Neutrophil (primary cell): ENCODE data around the gene PTPRN2.

ENCODE experiments used
- H3K27ac ChIP-seq: fragments of 200-600 bp; sonication (generic); 2 replicates; pipeline ENCODE4 v1.5.1; 2016; ENCODE audit warnings: mild to moderate bottlenecking, moderate library complexity
- H3K27me3 ChIP-seq: fragments of 200-600 bp; sonication (generic); 2 replicates; pipeline ENCODE4 v1.6.0; 2016; ENCODE audit warnings: mild to moderate bottlenecking
- H3K36me3 ChIP-seq: fragments of 200-600 bp; sonication (generic); 2 replicates; pipeline ENCODE4 v1.5.1; 2017
- H3K4me1 ChIP-seq, 2 experiments: fragments of 200-600 bp in 1 of 2; sonication (generic) in 1 of 2; 1 replicate in 1 of 2; 2 replicates in 1 of 2; pipeline versions ENCODE4 v1.5.1 to v1.6.1; 2013 to 2016; ENCODE audit warnings: low read depth in 1 of 2, low read length in 1 of 2, mild to moderate bottlenecking in 1 of 2, moderate library complexity in 1 of 2; ENCODE audit not compliant: control insufficient read depth in 1 of 2, insufficient read depth in 1 of 2
- H3K4me3 ChIP-seq, 2 experiments: fragments of 200-600 bp in 1 of 2; sonication (generic) in 1 of 2; 1 replicate in 1 of 2; 2 replicates in 1 of 2; pipeline ENCODE4 v1.5.1; 2013 to 2016; ENCODE audit warnings: low read depth in 1 of 2, low read length in 1 of 2, mild to moderate bottlenecking in 1 of 2, moderate library complexity in 1 of 2
- H3K9me3 ChIP-seq: fragments of 200-600 bp; sonication (generic); 2 replicates; pipeline ENCODE4 v1.5.1; 2016
- TF ChIP-seq, protein P1 (sequence below): fragments of 200-600 bp; sonication (generic); IDR thresholded peaks from 2 replicates; pipeline ENCODE4 v1.5.1; 2016; ENCODE audit warnings: antibody characterized with exemption

The PTPRN2 gene

DNA sequence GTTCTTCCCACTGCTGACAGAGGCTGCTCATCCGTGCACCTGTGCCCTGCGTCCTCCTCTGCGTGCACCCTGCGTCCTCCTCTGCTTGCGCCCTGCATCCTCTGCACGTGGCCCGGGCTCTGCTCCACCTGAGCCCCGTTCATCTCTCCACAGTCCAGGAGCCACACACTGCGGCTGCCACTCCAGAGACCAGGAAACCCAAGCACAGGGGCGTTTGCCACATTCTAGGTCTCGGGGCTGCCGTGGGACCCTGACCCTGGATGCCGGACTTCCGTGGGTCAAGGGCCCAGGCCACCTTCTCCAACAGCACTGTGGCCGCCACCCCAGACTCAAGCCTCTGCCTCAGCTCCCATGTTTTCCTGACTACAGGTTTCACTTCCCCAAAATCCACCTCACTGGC is 460.4 kb downstream of the PTPRN2 start:
- no peak overlapping the region for H3K4me3 ChIP-seq
- H3K9me3 ChIP-seq, result peaks cover 7% of the 10 kb centered on the region
- H3K36me3 ChIP-seq, result no peaks in the 10 kb centered on the region
- no peaks in the 10 kb centered on the region for H3K4me1 ChIP-seq
- H3K27me3 ChIP-seq, result no peaks in the 10 kb centered on the region
- H3K27ac ChIP-seq, result no peak overlapping the region
- TF ChIP-seq, protein P1, sequence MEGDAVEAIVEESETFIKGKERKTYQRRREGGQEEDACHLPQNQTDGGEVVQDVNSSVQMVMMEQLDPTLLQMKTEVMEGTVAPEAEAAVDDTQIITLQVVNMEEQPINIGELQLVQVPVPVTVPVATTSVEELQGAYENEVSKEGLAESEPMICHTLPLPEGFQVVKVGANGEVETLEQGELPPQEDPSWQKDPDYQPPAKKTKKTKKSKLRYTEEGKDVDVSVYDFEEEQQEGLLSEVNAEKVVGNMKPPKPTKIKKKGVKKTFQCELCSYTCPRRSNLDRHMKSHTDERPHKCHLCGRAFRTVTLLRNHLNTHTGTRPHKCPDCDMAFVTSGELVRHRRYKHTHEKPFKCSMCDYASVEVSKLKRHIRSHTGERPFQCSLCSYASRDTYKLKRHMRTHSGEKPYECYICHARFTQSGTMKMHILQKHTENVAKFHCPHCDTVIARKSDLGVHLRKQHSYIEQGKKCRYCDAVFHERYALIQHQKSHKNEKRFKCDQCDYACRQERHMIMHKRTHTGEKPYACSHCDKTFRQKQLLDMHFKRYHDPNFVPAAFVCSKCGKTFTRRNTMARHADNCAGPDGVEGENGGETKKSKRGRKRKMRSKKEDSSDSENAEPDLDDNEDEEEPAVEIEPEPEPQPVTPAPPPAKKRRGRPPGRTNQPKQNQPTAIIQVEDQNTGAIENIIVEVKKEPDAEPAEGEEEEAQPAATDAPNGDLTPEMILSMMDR, result no peak

DNA sequence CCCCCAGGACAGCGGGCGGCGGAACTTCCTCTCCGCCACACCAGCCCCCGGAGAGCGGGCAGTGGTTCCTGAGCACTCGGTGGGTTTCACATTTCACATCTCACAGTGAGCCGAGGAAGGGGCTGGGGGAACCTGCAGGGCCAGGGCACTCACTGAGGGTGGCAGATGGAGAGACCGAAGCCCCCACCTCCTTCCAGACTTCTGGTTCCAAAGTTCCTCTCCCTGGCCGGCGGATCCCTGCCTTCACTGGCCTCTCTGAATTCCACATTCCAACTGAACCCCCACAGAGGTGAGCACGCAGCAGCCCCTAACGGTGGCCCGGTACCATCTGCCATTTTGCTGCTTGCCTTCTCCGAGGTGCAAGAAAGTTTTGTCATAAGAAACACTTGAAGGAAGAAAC is 461.0 kb downstream of the PTPRN2 start:
- Histone ChIP-seq H3K36me3 (no peaks in the 10 kb centered on the region), H3K4me1 (no peaks in the 10 kb centered on the region), H3K4me3 (no peak overlapping the region), H3K27me3 (no peaks in the 10 kb centered on the region), H3K9me3 (peaks cover 7% of the 10 kb centered on the region), H3K27ac (no peak overlapping the region)
- TF ChIP-seq, protein P1, result no peak

DNA sequence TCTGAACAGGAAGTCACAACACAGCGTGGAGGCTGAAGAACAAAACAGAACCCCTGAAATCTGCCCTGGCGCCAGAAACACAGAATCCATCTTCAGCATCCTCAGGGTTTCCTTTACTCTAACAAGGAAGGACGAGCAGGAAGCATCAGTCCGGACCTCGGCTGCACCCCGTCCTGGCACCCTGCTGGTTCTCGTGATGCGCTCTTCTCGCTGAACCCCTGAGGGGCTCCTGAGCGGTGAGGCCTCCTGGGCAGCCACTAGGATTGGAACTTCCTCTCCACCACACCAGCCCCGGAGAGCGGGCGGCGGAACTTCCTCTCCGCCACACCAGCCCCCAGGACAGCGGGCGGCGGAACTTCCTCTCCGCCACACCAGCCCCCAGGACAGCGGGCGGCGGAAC is 461.9 kb downstream of the PTPRN2 start:
- Histone ChIP-seq H3K4me3 (no peak overlapping the region), H3K9me3 (peaks cover 7% of the 10 kb centered on the region), H3K4me1 (no peaks in the 10 kb centered on the region), H3K36me3 (no peaks in the 10 kb centered on the region), H3K27me3 (no peaks in the 10 kb centered on the region), H3K27ac (no peak overlapping the region)
- TF ChIP-seq, protein P1, result no peak

DNA sequence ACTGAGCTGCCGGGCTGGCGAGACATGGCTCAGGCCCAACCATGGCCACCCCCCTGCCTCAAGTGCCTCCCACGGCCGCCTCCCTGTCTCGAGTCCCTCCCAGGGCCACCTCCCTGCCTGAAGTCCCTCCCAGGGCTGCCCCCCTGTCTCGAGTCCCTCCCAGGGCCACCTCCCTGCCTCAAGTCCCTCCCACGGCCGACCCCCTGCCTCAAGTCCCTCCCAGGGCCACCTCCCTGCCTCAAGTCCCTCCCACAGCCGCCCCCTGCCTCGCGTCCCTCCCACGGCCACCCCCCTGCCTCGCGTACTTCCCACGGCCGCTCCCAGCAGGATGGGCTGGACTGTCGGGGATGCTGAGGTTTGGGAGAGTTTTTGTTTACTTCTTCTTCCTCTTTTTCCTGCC is 462.5 kb downstream of the PTPRN2 start:
- Histone ChIP-seq H3K4me3 (no peak overlapping the region), H3K9me3 (peaks cover 7% of the 10 kb centered on the region), H3K27ac (no peak overlapping the region), H3K4me1 (no peaks in the 10 kb centered on the region), H3K27me3 (no peaks in the 10 kb centered on the region), H3K36me3 (no peaks in the 10 kb centered on the region)
- TF ChIP-seq, protein P1, result no peak

DNA sequence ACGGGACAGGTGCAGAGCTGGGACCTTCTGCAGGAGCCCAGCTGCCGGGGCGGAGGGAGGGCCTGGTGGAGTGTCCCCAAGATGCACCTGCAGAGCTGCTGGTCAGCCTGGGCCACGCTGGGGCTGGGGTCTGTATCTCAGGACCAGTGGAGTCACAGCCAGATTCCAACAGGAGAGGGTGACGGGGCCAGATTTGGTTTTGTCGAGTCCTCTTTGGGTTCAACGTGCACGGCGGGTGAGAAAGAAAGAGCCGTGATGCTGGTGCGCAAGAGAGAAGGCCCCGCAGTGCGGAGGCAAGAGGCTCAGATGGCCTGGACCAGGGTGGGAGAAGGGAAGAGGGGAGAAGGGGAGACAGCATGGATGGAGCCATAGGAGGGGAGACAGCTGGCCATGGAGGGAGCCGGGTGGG is 462.9 kb downstream of the PTPRN2 start:
- no peaks in the 10 kb centered on the region for H3K27me3 ChIP-seq
- no peak overlapping the region for H3K4me3 ChIP-seq
- no peak overlapping the region for H3K27ac ChIP-seq
- H3K4me1 ChIP-seq, result no peaks in the 10 kb centered on the region
- no peaks in the 10 kb centered on the region for H3K36me3 ChIP-seq
- H3K9me3 ChIP-seq, result peaks cover 7% of the 10 kb centered on the region
- TF ChIP-seq, protein P1, result no peak

DNA sequence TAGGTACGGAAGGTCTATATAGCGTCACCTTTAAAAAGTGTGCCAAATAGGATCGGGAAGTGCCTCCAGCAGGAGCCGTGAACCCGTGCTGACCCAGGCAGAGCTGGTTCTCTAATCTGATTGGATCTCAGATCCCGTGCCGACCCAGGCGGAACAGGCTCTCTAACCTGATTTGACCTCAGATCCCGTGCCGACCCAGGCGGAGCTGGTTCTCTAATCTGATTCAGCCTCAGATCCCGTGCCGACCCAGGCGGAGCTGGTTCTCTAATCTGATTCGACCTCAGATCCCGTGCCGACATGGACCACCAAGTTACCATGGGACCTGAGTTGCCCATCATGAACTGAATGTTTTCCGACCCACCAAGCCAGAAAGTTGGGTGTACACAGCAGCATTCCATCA is 463.9 kb downstream of the PTPRN2 start:
- H3K27me3 ChIP-seq, result no peaks in the 10 kb centered on the region
- H3K4me3 ChIP-seq, result no peak overlapping the region
- H3K9me3 ChIP-seq, result peaks cover 2% of the 10 kb centered on the region
- no peaks in the 10 kb centered on the region for H3K36me3 ChIP-seq
- no peaks in the 10 kb centered on the region for H3K4me1 ChIP-seq
- TF ChIP-seq, protein P1, result no peak
- no peak overlapping the region for H3K27ac ChIP-seq
